Stimulated activated CD4-positive, alpha-beta T cell treated with anti-CD3 and anti-CD28 coated beads, Interleukin-4, amount 100 ng/mL, for 48 hours (primary cell): ENCODE results near the gene COPB1.
"Not testable (repeated sequence)": the region's sequence is repeated elsewhere in the genome, so short reads cannot be mapped to it uniquely, and the experiment has no call there.

ENCODE experiments used
- DNase-seq, 2 donors: peaks; one replicate each; pipeline ENCODE4 v3.0.0-alpha.2; 2020; ENCODE audit warnings: low read depth in 2 of 2

COPB1 gene

GRCh38 chr11:14499560-14500180 is at the start of gene COPB1:
Gene COPB1 (minus strand): TSS chr11:14499811. CDS start chr11:14498928, 883 bp downstream.
- DNase-seq = peak; percentile 89 to 90

- DNase-seq = no peak
Measured at GRCh38 chr11:14547440-14547839, 47.8 kb upstream of the COPB1 start.

DNA sequence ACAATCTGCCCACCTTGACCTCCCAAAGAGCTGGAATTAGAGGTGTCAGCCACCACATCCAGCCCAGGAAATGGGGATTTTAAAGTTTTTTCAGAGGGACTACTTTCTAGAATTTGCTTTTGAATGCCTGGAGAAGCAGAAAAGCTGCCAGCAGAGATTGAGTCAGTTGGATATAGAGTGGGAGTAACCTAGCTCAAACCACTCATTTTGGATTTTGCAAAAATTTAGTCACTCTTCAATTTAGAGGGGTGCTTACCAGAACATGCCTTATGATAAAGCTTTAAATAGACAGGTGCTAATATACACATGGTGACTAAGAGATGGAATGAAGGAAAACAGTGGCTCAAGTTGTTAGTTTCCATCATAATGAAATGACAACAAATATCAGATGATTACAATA is 47.1 kb upstream of the COPB1 start:
- no peak for DNase-seq

DNA sequence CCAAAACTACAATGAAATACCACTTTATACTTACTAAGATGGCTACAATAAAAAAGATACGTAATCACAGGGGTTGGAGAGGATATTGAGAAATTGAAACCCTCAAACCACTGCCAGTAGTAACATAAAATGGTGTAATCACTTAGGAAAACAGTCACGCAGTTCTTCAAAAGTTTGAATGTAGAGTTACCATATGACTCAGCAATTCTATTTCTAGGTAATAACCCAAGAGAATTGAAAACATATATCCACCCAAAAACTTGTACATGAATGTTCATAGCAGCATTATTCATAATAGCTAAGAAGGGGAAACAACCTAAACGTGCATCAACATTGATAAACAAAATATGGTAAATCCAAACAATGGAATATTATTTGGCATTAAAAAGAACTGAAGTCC is 45.0 kb upstream of the COPB1 start:
- DNase-seq = no peak

DNA sequence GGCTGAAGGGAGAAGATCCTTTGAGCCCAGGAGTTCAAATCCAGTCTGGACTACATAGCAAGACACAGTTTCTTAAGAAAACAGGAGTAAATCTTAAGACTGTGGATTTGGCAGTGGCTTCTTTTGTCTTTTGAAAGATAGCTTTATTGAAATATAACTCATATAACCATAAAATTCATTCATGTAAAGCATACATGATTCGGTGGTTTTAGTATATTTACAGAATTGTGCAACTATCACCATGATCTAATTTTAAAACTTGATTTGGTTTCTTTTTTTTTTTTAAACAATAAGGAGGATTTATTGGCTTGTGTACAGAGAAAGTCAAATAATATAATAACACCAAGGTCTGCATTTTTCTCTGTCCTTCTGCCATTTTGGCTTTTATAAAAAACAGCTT is 43.6 kb upstream of the COPB1 start:
- no peak for DNase-seq

- no peak for DNase-seq
Measured at GRCh38 chr11:14542324-14542723, 42.7 kb upstream of the COPB1 start.

DNA sequence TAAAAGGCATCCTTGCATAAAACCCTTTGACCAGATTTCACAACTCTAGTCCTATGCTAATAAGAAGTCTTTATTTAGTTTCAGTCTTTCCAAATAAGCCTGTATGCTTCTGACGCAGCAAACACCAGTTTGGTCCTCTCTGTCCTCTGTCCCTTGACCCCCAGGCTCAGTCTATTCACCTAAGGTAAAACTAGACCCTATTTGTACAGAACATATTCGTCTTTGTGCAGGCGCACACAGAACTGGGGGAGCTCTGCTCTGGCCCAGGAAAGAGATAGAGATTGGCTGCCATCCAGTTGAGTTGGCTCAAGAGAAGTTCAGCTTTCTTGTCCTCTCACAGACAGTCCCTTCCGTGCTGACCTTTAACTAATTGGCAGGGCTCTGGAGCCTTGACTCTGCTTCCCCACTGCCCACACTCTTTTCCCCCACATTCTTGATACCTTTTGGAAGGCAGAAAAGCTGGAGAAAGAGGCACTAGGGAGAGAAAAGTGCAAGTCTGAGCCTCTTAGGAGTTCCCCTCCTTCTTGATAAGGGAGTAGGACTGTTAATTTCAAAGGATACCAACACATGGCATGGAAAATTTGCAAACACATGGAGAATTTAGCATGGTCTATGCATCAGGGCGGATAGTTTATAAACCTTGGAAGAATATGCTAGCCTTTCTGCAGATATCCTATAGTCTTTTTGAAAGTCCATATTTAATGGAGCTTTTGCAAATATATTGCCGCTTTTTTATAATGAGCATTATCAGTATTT is 41.8 kb upstream of the COPB1 start:
- no peak for DNase-seq

DNA sequence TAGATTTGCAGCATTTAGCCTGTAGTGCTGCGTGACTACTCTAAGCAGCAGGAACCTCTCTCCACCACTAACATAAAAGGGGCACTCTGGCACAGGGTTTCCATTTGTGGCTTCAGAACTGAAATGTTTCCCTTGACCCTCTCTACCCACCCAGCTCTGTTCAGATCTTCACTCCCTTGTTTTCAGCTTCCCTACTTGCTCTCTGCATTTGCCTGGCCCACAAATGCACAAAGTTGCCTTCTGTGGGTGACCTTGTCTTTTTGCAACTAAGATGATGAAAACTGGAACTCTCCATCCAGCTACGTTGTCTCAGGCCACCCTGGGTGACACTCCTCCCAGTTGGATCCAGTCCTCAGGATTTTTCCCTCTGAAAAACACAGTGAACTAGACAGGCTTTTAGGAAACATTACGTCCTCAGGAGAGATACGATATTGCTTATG is 40.4 kb upstream of the COPB1 start:
- no peak for DNase-seq

- no peak for DNase-seq
Measured at GRCh38 chr11:14538926-14539554, 39.4 kb upstream of the COPB1 start.

- no peak for DNase-seq
Measured at GRCh38 chr11:14538271-14538925, 38.8 kb upstream of the COPB1 start.

GRCh38 chr11:14537134-14537599 is 37.6 kb upstream of the COPB1 start:
- peak in 1 of 2 donors; percentile 16 for DNase-seq

GRCh38 chr11:14535166-14535565 is 35.6 kb upstream of the COPB1 start:
- DNase-seq = not testable (repeated sequence)

DNA sequence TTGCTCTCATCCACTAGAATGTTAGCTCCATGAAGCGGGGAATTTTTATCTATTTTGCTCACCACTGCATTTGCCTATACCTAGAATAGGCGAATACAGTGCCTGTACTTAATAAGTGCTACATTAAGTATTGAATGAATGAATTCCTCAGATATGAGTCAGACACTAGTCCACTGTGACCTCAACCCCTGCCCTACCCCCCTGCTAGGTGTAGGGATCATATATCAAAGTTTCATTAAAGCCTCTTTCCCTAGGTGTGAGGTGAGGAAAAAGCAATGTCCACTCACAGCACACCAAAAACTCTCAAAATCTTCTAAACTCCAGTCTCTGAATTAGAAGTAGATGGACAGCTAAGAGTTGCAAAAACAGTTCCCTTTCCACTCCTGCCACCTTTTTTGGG is 30.3 kb upstream of the COPB1 start:
- no peak for DNase-seq

DNA sequence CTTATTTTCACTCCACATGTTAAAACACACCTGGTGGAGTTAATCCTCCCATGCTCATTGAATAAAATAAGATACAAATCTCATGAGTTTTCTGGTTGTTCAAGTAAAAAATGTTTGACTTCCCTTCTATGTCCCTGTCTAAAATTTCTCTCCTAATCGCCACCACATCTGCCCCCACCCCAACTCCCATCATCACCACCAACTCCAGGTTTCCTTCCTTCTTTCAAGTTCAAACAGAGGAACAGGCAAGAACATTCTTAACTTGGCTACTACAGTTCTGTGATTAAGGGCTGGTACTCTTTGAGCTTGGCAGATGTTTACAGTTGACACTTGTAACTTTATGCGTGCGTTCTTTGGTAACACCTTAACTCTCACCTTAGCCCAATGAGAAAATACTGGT is 29.7 kb upstream of the COPB1 start:
- no peak for DNase-seq

- DNase-seq = no peak
Measured at GRCh38 chr11:14522801-14523200, 23.2 kb upstream of the COPB1 start.

- DNase-seq = no peak
Measured at GRCh38 chr11:14522245-14522644, 22.6 kb upstream of the COPB1 start.

DNA sequence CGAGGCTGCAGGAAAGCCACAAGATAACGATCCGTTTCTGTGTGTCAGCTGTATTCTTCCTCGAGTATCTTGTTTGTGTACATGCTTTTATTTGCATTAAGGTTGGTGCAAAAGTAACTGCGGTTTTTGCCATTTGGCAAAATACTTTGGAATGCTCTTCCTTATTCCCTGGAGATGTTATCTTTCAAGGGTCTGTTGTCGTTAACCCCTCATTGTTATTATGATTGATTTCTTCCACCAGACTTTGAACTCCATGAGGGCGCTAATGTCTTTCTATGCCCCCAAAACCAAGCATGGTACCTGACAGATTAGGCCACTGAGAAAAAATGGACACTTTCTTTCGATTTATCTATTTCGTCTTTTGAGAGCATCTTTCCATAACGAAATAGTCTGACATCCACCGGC is 21.1 kb upstream of the COPB1 start:
- no peak for DNase-seq

GRCh38 chr11:14519917-14520746 is 20.5 kb upstream of the COPB1 start, which contains the start of gene PSMA1:
Gene PSMA1 (minus strand): TSS chr11:14520386. CDS start chr11:14520299, 87 bp downstream.
- DNase-seq = peak; percentile 85 to 92

DNA sequence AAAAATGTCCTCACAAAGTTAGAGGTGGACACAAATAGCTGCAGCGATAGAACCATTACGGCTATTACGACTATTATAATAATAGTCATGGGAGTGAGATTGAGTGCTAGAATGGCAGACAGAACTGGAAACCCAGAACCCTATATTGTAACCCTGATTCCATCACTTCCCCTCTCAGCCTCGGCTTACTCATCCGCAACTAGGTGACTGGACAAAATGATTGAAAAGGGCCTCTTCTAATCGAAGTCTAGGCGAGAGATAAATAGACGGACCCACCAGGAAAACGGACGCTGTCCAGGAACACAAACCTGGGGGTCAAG is 19.9 kb upstream of the COPB1 start:
- DNase-seq = no peak

- no peak for DNase-seq
Measured at GRCh38 chr11:14518820-14519219, 19.2 kb upstream of the COPB1 start.

- DNase-seq = no peak
Measured at GRCh38 chr11:14513800-14514199, 14.2 kb upstream of the COPB1 start.
